OCI-LY1 (cell line): ENCODE data around the gene IVNS1ABP.

Source experiments
- CTCF ChIP-seq: fragments of 200-600 bp; sonication (generic), shearing (Covaris generic); IDR thresholded peaks from 2 replicates; pipeline ENCODE4 v1.5.1; 2017; ENCODE audit warnings: mild to moderate bottlenecking, antibody characterized with exemption, low read length, moderate library complexity, mixed read lengths
- EZH2 ChIP-seq: fragments of 200-600 bp; sonication (generic), shearing (Covaris generic); IDR thresholded peaks from 2 replicates; pipeline ENCODE4 v1.8.0; 2017; ENCODE audit warnings: borderline replicate concordance, mixed run types, mild to moderate bottlenecking, antibody characterized with exemption, low read length, moderate library complexity, mixed read lengths

- TF ChIP-seq CTCF (no peak), EZH2 (no peak)
Observed at GRCh38 chr1:185308126-185308525, 8.9 kb downstream of the IVNS1ABP start.
